LoVo (cell line): Measurements from ENCODE around the gene SIDT2.
"Not testable (repeated sequence)": the region's sequence is repeated elsewhere in the genome, so short reads cannot be mapped to it uniquely, and the experiment has no call there.

Experiments
- DNase-seq: peaks from one replicate; pipeline ENCODE4 v3.0.0-alpha.2; 2016; ENCODE audit warnings: low spot score

Gene SIDT2

GRCh38 chr11:117204283-117205080 lies 25.9 kb downstream of the SIDT2 start:
- no peak for DNase-seq

DNA sequence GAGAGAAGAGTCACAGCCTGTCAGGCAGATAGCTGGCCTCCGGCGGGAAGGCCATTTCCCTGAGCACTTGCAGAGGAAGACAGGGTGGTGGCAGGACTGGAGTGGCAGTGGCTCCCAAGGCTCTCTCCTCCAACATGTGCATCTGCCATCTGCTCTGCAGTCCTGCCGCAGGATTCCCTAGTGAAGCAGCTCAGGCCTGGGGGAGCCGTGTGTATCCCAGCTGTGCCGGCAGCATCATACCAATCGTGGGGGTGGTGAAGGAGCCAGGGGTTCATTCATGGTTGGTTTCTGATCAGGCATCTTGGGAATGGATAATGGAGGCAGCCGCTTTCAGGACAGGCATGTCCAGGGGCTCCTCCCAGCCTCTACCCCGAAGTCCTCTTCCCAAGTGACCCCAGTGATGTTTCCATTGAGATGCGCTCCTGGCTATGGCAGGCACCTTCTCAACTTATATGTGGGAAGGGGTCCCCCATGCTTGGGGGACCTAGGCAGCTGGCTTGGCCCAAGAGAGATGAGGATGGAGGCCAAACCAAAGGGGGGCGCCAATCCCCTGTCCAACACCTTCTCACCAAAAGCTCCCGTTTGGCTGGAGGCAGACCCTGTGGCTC lies 26.8 kb downstream of the SIDT2 start:
- DNase-seq, result no peak

DNA sequence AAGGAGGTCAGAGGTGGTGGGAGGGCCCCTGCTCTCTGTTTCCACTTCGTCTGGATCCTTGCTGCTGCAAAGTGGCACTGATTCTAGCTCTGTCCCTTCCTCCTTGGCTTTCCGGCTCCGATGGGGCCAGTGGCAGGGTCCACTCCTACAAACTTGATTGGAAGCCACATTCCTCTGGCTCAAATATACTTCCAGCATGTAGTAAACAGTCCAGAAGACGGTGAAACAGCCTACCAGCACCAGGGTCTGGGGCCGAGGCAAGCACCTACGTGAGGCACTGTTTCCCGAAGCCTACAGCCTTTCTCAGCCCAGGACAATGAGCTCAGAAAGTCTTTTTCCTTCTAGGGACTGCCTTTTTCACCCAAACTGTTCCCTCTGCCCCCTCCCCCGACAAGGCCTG lies 27.6 kb downstream of the SIDT2 start:
- not testable (repeated sequence) for DNase-seq

GRCh38 chr11:117206859-117207258 lies 28.3 kb downstream of the SIDT2 start:
- DNase-seq, result not testable (repeated sequence)

GRCh38 chr11:117207481-117207880 lies 28.9 kb downstream of the SIDT2 start:
- DNase-seq, result not testable (repeated sequence)

GRCh38 chr11:117208710-117209109 lies 30.2 kb downstream of the SIDT2 start:
- DNase-seq, result not testable (repeated sequence)

GRCh38 chr11:117209351-117210125 lies 31.0 kb downstream of the SIDT2 start:
- not testable (repeated sequence) for DNase-seq

DNA sequence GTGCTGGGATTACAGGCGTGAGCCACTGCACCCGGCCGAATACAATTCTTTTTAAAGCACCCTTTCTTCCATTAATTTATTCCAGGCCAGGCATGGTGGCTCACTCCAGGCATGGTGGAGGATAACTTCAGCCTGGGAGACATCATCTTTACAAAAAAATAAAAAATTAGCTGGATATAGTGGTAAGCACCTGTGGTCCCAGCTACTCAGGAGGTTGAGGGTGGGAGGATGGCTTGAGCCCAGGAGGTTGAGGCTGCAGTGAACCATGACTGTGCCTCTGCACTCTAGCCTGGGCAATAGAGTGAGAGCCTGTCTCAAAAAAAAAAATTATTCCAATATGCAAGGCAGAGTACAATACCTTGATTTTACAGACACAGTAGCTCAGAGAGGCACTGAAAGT lies 32.1 kb downstream of the SIDT2 start:
- no peak for DNase-seq

- DNase-seq, result no peak
These were observed 34.3 kb downstream of the SIDT2 start for GRCh38 chr11:117212697-117213355.

DNA sequence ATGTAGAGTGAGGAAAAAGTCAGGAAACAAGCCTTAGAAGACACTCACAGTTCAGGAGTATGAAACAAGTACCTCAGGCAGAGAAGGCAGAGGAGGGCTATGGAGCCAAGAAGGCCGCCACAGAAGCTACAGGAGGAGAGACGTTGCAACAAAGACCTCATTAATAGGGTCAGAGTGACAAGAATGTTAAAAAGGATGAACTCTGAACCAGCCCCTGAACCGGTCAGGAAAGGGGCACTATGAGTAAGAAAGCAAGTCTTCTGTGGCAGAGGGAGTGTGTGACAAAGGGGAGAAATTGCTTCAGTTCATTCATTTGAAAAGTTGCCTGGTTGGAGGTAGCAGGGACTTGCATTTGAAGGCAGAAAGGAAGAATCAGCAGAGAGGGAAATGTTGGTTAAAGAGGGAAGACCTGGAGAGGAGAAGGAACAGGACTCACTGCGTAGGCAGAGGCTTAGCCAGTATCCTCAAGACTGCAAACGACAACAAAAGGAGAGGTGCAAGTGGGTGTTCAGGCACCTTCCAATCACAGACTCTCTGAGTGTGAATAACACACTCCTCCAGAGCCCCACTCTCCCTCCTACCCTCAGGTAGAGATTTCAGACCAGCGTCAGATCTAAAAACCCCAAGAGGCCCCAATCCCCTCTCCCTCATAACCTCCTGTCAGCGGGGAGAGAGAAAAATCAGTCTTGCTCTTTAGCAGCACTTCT lies 36.0 kb downstream of the SIDT2 start:
- no peak for DNase-seq

DNA sequence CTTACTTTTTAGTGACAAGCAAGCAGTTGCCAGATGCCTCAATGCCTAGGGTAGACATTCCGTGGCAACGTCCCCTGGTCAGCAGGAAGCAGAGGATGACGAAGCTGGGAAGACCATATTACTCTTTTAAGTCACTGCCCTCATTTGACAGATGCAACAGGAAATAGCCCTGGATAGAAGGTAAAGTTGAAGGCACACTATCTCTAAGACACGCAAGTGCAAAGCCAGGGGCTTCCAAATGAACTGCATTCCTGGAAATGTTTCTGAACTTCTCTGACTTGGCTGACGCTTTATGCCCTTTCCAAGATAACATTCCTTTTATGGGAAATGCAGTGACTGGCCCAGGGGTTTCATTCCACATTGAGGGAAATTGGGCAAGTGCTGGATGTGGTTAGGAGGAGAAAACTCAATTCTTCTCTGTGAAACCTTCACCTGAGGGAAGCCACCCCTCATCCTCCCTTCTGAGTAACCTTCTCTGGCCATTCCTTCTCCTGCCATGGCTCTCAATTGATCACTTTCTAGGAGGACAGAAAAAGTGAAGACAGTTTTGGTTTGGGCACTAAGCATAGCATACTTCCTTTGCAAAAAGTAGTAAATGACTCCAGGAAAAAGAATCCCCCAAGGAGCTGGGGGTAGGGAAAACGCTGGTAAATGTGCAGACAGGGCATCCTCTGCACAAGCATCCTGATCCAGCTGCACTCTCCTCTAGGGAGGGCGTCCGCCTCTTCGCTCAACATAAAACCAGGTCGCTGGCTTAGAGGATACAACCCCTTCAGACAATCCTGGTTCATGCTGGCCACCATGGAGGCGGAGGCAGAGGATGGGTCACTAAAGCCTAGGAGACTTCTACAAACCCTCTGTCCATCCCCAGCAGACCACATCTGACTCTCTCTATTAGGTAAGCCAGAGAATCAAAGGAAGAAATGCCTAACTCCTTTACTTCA lies 38.9 kb downstream of the SIDT2 start:
- no peak for DNase-seq

DNA sequence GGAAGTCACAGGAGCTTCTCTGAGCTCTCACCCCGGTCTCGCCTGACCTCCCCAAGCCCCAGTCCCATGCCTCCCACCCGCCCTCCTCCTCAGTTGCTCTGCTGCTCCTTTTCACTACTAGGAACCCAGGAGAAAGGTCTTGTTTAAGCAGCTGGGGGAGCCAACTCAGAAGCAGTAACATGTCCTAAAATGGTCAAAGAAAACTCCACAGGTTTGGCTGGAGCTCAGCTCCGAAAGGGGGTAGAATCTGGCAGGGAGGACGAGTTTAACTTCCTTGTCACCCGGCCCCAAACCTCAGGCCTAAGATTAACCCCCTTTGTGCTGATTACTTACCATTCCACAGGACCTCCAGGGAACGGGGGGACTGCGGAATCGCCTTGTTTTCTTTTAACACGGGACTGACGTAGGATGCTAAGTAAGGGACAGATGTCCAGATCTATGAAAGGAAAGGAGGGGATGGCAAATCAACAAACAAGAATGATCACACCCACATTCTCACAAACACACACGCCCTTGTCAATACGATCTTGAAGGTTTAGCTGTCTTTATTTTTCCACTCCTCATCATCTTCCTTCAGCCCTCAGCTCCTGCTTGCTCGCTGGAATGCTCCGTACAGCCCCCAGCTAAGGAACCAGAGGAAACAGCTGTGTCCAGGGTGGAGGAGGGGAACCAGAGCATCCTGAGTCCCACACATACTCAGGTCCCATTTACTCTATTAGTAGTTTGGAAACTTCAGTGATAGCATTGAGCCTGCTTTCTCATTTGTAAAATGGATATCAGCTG lies 39.8 kb downstream of the SIDT2 start:
- DNase-seq, result no peak

- DNase-seq, result no peak
These were observed 40.5 kb downstream of the SIDT2 start for GRCh38 chr11:117219001-117219400.

- DNase-seq, result no peak
These were observed 40.9 kb downstream of the SIDT2 start for GRCh38 chr11:117219455-117219854.

GRCh38 chr11:117219995-117220394 lies 41.5 kb downstream of the SIDT2 start:
- no peak for DNase-seq

GRCh38 chr11:117220568-117220967 lies 42.0 kb downstream of the SIDT2 start:
- no peak for DNase-seq

- no peak for DNase-seq
These were observed 42.6 kb downstream of the SIDT2 start for GRCh38 chr11:117220999-117221774.

- DNase-seq, result no peak
These were observed 43.4 kb downstream of the SIDT2 start for GRCh38 chr11:117221775-117222517.
